Measurements from ENCODE around the gene OBP2A.
"Not testable (repeated sequence)": the region's sequence is repeated elsewhere in the genome, so short reads cannot be mapped to it uniquely, and the experiment has no call there.

The OBP2A gene

GRCh38 chr9:135545646-135546176 lies at the start of gene OBP2A:
Gene OBP2A, plus strand, starts transcription at chr9:135546126. Its CDS starts 55 bp downstream, at chr9:135546181.
- not testable (repeated sequence) for DNase-seq (ENCODE audit: low read depth)

GRCh38 chr9:135498381-135499126 lies 47.4 kb upstream of the OBP2A start:
- DNase-seq (ENCODE audit: low read depth), result no peak

GRCh38 chr9:135499326-135500070 lies 46.4 kb upstream of the OBP2A start:
- no peak for DNase-seq (ENCODE audit: low read depth)

- no peak for DNase-seq (ENCODE audit: low read depth)
Measured at GRCh38 chr9:135500071-135500524, 45.8 kb upstream of the OBP2A start.

- no peak for DNase-seq (ENCODE audit: low read depth)
Measured at GRCh38 chr9:135500525-135501260, 45.2 kb upstream of the OBP2A start, which contains the start of gene MRPS2. Gene MRPS2, plus strand, starts transcription at chr9:135500682. Its CDS starts 29 bp downstream, at chr9:135500711.

- no peak for DNase-seq (ENCODE audit: low read depth)
Measured at GRCh38 chr9:135501261-135502167, 44.4 kb upstream of the OBP2A start.

GRCh38 chr9:135502168-135502872 lies 43.6 kb upstream of the OBP2A start:
- no peak for DNase-seq (ENCODE audit: low read depth)

- no peak for DNase-seq (ENCODE audit: low read depth)
Measured at GRCh38 chr9:135502873-135503321, 43.0 kb upstream of the OBP2A start.

- no peak for DNase-seq (ENCODE audit: low read depth)
Measured at GRCh38 chr9:135503371-135504261, 42.3 kb upstream of the OBP2A start.

GRCh38 chr9:135504262-135505243 lies 41.4 kb upstream of the OBP2A start:
- no peak for DNase-seq (ENCODE audit: low read depth)

GRCh38 chr9:135505406-135506187 lies 40.3 kb upstream of the OBP2A start:
- DNase-seq (ENCODE audit: low read depth), result no peak

- no peak for DNase-seq (ENCODE audit: low read depth)
Measured at GRCh38 chr9:135506327-135507103, 39.4 kb upstream of the OBP2A start.

- no peak for DNase-seq (ENCODE audit: low read depth)
Measured at GRCh38 chr9:135507104-135508035, 38.6 kb upstream of the OBP2A start.

- DNase-seq (ENCODE audit: low read depth), result no peak
Measured at GRCh38 chr9:135508211-135508820, 37.6 kb upstream of the OBP2A start.

- DNase-seq (ENCODE audit: low read depth), result no peak
Measured at GRCh38 chr9:135509458-135509857, 36.5 kb upstream of the OBP2A start.
